Left lobe of liver (tissue), 2 donors: ENCODE data around the gene CLRN3. TPM values are rescaled to one million over a fixed set of nuclear protein-coding genes. Genes with fewer than 3 reads are reported as not detected.

ENCODE experiments used
- ATAC-seq: fragments of 200-7000 bp; cut with Tn5 transposase; one replicate; pipeline ENCODE4 v1.9.1; 2020; ENCODE audit warnings: mild to moderate bottlenecking, moderate library complexity
- DNase-seq: peaks from one replicate; pipeline ENCODE4 v3.0.0-alpha.2; 2020; ENCODE audit warnings: low spot score
- total RNA-seq: library from RNA; stranded (reverse); gene quantifications from one replicate; pipeline ENCODE4 v1.2.1, GENCODE V29; 2021
- donor health status: DM: no; HTN: no; CAD: no; lungs with moderate emphysema.
- donor health status: DM: no; HTN: yes; CAD: no.

CLRN3 gene
- total RNA-seq, 1 donor from 2014 or later = 25.1 TPM

DNA sequence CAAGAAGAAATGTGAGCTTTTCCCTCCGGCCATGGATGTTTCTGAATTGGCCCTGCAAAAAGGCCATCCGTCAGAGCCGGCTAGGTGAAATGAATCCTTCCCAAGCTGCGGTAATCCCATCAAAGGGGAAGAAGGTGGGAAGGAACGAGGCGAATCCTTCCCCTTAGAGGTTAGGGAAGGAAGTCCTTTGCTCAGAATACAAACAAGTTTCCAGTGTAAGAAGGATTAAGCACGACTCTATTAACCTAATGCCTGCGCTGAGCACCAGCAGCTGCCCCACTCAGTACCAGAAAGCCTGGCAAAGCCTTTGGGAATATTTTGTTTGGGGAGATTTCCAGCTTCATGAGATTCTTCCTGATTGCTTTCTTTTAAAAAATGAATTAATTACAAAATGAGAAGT, 42.8 kb downstream of the CLRN3 start:
- no peak for ATAC-seq
- DNase-seq = no peak

DNA sequence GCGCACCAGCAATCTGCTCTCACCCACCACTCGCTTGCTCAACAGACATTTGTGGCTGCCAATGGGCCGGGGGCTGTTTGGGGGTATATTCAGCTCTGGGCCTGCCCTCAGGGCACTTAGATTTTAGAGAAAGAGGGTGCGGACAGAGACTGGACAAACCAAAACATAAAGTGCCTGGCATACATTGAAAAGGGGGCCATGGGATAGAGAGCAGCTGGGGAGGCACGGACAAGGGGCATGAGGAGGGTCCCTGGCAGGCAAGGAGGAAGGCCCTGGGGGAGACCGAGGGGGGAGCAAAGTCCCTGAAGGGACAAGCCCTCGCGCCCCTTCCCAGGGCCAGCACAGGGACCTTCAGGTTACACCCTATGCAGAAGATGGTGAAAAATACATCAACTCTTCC, 43.5 kb downstream of the CLRN3 start:
- DNase-seq (no peak), ATAC-seq (no peak)

DNA sequence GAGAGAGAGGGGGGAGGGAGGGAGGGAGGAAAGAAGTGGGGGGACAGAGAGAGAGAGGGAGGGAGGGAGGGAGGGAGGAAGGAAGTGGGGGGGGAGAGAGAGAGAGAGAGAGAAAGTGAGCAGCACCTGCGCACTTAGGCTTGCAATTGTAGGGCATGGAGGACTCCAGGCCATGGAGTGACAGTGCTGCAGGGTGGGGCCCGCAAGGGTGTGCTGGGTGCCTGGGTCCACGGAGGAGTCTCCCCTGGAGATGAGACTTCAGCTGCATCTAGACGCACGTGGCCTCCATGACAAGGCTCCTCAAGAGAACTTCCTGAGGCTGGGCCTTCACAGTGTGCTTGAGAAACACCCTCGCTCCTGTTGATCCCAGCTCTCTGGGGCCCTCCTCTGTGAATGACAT, 44.5 kb downstream of the CLRN3 start:
- no peak for ATAC-seq
- no peak for DNase-seq

DNA sequence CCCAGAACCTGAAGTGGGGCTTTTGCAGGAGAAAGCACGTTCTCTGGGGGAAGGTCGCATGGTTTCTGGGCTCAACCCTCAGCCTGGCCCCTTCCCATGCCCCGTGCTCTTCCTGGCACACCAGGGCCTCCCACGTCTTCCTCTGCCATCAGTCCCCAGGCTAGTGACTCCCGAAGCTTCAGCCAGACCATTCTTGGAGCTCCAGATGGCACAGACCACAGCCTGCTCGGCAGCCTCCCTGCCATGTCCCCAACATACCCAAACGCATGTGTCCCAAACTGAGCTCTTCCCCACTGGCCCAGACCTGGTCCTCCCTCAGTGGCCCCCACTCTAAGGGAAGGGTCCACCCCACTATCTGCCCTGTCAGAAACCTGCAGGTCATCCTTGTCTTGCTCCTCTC, 47.0 kb downstream of the CLRN3 start:
- DNase-seq (peak; percentile 15), ATAC-seq (no peak)

DNA sequence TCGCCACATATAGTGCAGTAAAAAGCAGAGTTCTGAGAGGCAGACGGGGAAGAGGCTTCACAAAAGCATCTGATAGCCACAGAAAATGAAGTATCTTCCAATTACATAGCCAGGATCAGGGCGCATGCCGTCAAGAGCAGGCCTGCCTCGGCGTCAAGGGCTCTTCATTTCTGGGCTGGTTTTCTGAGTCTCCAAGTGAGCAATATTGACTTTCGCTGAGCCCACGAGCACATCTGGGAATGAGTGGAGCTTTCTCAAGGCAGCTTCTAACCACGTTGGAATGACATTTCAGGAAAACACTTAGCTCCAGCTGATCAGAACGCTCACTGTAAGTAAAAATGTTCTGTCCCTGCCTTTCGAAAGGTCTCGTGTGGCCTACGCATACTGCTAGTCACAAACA, 51.9 kb downstream of the CLRN3 start:
- no peak for ATAC-seq
- DNase-seq = no peak

DNA sequence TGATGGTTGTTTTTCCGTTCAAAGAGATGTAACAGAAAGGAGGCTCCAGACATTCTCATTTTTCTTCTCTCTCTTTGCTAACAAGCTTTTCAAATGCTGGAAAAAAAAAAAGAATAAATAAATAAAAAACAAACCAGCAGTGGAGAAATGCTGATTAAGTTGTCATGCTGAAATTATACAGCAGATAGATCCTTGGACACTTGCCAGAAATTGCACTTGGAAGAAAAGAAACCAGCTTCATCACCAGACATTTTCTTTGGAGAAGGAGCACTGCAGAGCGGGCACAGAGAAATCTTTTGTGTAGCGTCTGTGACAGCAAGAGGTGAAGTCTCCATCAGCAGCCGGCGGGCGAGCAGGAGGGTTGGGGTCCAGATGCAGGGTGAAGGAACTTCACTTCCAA, 55.8 kb downstream of the CLRN3 start:
- ATAC-seq (no peak), DNase-seq (no peak)

DNA sequence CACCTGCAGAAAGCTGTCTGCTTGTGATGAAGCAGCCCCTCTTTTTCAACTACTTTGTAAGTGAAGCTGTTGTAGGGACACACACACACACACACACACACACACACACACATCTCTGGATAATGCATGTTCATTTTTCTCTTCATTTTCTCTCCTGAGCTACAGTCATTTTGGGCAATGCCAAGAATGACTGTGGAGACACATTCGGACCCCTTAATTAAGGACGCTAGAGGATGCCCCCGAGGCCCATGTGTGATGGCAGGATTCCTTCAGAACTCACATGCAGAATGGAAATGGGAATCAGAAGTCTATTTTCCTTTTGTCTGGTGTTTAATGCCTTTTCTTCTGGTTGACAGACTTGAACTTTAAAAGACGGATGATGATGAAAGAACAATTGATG, 56.6 kb downstream of the CLRN3 start:
- ATAC-seq (no peak), DNase-seq (no peak)

DNA sequence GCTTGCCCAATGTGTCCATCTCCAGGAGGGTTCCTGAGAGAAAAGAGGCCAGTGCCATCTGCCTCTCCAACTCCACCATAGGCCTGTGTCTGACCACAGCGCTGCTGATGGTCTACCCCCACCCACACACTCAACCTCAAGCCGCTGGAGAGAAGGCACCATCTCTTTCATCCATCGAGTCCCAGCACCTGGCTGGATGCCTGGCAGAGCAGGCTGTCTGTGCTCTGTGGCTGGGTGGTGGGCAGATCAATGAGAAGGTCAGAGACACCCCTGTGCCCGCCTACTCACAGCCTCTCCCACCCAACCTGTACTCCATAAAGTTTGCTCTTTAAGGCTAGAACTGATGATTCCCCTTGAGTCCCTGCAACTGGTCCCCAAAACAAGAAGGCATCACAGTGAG, 58.0 kb downstream of the CLRN3 start:
- ATAC-seq = no peak
- no peak for DNase-seq

DNA sequence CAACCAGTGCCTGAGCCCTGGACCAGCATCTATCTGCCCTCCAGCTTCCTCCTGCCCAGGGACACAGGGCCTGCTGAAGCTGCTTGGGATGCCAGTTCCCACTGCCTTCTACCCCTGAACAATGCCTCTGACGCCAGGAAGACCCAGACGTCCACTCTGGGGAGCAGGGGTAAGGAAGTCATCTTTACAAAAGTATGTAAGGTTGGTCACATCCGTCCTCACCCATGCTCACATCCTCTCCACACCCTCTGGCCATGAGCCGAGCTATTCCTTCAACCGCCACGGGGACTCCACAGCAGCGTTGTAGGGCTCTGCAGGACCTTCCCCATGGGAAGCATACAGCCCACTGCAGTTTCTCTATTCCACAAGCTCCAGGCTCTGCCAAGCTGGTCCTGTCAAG, 58.5 kb downstream of the CLRN3 start:
- no peak for ATAC-seq
- no peak for DNase-seq

DNA sequence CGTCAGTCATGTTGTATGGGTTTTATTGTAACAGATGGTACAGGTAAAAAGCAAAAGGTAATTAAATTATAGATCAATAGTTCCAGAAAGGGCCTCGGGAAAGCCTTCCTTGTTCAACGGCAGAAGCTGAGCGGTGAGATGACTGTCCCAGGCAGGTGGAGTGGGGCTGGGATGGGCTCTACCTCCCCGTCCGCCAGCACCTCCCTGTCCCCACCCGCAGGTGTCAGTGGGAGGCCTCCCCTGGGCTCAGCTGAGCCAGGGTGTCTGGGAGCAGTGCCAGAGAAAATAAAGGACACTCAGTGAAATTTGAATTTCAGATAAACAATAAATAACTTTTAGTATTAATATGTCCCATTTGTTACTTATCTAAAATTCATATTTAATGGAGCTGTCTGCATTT, 58.9 kb downstream of the CLRN3 start:
- ATAC-seq (no peak), DNase-seq (no peak)

DNA sequence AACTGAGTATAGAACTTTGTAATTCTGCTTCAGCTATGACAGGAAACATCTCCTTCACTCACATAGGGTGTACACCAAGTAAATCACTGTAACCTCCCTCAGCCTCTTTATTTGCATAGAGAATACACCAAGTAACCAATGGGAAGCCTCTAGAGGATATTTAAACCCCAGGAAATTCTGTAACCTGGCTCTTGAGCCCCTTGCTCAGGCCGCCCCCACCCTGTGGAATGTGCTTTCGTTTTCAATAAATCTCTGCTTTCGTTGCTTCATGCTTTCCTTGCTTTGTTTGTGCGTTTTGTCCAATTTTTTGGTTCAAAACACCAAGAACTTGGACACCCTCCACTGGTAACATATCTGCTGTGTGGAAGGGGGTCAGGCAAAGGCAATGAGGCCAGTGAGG, 60.2 kb downstream of the CLRN3 start:
- no peak for DNase-seq
- no peak for ATAC-seq

DNA sequence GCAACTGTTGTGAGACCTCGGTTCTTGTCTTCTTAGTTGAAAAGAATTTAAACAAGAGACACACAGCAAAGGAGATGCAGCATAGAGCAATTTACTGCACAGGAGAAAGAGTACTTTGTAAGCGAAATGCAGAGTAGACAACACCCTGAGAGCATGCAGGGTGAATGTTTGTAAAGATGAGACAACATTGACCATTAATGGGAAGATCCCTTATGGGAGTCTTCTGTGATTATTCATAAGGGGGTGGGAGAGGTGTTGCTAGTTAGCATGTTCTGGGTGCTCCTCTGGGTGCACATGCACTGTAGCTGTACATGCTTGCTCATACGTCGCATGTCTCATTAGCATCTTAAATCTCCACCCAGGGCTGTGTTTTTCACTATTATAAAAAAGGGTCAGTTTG, 62.3 kb downstream of the CLRN3 start:
- ATAC-seq (no peak), DNase-seq (no peak)

Other genes starting within 250 kb of the CLRN3 start
- gene FOXI2, start 155.8 kb downstream of the CLRN3 start, total RNA-seq = not detected
- gene PTPRE, start 14.2 kb upstream of the CLRN3 start, total RNA-seq = 1.6 TPM
- 0.70 TPM for gene MKI67, start 233.5 kb upstream of the CLRN3 start, total RNA-seq